Skeletal muscle cell (primary cell): ENCODE measurements around the gene ABHD1.
A peak's percentile ranks its signal among the peaks of the same experiment; 100 is the strongest.

Source experiments
- DNase-seq: peaks from one replicate; pipeline ENCODE4 v3.0.0-alpha.2; 2010; ENCODE audit warnings: low read depth
- H3K4me3 ChIP-seq: 2 replicates; pipeline ENCODE4 v1.5.1; 2011; ENCODE audit warnings: low read depth, mild to moderate bottlenecking, control low read depth, low read length, moderate library complexity

ABHD1 gene

DNA sequence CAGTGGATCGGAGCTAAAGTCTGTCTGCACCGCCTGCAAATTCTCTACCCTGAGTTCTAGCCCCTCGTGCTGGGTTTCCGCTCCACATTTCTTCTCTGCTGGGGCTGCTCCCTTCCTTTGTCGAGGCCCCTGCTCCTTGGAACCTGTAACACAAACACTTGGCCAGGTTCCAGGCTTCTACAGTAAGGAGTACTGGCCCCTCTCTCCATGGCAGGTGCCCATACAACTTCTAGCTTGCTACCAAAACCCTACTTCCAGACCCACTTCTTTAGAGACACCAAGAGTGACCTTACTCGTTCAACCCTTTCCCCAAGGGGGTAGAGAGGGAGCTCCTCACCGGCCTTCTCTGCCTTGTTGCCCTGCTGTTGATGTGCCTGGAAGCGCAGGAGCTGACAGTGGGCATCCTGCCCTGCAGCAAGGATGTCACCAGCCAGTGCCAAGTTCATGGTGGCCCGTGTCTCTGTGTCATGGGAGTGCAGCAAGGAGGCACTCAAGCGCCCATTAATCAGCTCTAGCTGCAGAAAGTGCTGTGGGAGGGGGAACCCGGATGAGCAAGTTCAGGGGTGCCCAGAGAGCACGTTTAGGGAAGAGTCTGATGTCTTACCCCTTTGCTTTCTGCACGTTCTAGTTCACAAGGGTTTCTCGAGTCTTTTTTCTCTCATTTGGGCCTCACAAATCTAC lies 9.7 kb downstream of the ABHD1 start:
- DNase-seq, result no peak
- peak overlapping the region; percentile 82 for H3K4me3 ChIP-seq

DNA sequence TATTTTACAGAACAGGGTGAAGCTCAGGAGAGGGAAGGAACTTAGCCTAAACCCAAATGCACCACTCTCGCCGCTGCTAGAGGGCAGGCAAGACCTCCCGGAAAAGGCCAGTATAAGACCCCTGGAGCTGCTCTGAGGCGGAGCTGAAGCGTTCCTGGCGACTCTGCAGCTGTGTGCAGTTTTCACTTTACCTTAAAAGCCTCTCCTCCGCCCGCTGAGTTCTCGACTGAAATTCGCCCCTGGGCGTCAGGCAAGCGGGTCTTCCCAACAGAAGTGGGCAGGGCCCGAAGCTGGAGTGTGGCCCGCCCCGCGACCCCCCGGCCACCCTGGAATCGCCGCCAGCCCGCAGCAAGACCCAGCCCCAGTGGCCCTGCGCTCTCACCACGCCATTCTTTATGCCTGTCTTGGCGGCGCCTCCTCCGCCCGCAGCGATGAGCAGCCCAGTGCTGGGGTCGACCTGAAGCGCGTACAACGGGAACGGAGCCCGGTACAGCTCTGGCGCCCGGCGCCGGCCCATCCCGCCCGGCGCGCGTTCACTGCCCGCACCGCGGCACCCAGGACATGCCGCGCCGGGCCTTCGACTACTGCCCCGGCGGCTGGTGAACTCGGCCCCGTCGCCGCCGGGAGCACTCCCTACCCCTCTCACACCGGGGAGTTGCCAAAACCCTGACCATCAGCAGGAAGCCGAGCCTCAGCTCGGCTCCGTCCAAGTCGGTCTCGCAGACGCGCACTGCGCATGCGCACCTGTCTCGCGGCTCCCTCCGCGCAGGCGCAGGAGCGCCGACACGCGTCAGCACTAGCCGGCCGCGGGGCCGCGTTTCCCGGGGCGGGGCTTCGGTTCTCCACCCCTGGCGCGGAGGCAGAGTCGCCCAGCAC lies 10.5 kb downstream of the ABHD1 start, which contains the start of gene PREB:
TSS of gene PREB (minus strand) at position 732 of the 876 bp plus-strand sequence. CDS start at position 517, 215 bp downstream.
- DNase-seq, result peak; percentile 78
- peak within 1 kb of the TSS; percentile 82 for H3K4me3 ChIP-seq

DNA sequence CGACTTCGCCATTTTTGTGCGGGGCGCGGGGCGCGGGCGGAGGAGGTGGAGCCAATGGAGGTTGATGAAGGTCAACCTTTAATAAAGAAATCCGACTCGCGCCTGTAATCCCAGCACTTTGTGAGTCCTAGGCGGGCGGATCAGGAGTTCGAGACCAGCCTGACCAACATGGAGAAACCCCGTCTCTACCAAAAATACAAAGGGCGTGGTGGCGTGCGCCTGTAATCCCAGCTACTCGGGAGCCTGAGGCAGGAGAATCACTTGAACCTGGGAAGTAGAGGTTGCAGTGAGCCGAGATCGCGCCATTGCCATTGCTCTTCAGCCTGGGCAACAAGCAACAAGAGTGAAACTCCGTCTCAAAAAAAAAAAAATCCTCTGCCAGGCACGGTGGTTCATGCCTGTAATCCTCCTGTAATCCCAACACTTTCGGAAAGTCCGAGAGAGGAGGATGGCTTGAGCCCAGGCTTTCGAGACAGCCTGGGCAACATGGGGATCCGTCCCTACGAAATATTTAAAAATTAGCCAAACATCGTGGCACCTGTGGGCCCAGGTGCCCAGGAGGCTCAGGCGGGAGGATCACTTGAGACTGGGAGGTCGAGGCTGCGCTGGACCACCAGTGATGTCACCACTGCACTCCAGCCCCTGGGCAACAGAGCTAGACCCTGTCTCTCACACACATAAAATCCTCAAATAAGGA lies 11.3 kb downstream of the ABHD1 start:
- H3K4me3 ChIP-seq, result peak overlapping the region; percentile 11
- no peak for DNase-seq

DNA sequence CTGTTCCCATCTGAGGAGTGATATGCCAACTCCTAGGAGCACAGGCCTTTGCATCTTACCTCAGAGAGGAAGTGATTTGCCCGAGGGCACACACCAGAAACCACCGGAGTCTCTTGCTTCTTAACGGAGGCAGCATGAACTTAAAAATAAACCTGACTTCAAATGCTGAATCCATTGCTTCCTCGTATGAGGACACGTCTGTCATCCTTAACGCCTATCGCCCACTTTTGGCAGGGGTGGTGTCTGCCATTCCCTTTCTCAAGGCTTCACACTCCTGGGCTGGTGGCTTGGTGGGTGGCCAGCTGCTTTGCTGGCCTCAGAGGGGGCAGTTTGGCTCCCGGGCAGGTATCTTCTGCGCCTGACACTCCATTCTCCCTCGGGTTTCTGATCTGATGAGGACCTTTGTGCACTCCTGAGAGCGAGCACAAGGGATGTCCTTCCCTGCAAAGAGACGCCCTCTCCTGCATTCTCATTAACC lies 11.9 kb downstream of the ABHD1 start:
- no peak for DNase-seq

DNA sequence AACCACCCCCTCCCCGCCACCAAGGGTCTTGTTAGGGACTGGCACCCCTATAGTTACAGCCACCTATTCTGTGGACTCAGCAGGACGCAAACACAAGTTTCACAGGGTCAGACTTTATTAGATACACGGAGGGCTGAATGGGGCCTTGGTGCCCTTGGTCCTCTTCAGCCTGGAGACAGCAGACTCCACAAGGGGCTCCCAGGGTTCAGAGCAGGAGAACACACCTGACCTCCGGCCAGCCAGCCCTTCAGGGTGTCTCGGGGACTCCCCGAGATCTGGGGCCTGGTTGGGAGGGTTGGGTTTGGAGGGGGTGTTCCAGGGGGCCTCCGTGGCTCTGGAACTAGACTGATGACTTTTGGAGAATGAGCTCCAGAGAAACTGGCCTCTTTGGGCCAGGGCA lies 13.1 kb downstream of the ABHD1 start:
- H3K4me3 ChIP-seq, result no peak overlapping the region
- no peak for DNase-seq

More for the DNA sequence above, 11.9 kb downstream of the ABHD1 start:
- no peak overlapping the region for H3K4me3 ChIP-seq

DNA sequence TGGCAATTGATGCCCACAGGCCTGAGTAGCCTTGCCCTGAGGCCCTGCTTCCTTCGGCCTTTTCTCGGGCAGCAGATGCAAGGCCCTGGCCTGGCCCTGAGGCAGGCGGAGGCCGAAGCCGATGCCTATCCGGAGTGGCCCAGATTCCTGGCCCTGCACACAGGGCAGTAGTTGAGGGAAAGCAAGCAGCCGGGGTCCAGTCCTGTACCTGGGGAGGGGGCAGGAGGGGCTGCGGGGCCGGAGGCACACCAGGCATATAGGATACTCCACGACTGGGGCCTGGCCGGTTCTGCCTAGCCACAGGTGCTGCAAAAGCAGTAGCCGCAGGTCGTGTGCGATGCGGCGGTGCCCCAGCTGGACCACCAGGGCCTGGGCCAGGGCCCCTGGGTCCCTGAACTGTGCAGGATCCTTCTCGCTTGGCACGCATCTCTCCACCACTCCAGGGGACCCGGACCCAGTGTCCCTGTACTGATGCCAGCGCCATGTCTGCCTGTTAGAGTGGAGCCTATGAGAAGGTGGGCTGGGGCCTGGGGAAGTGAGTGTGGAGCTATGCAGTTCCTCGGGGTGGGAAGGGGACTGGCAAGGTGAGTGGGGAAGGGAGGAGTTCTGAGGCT lies 13.8 kb downstream of the ABHD1 start:
- DNase-seq, result no peak
- H3K4me3 ChIP-seq, result no peak overlapping the region

DNA sequence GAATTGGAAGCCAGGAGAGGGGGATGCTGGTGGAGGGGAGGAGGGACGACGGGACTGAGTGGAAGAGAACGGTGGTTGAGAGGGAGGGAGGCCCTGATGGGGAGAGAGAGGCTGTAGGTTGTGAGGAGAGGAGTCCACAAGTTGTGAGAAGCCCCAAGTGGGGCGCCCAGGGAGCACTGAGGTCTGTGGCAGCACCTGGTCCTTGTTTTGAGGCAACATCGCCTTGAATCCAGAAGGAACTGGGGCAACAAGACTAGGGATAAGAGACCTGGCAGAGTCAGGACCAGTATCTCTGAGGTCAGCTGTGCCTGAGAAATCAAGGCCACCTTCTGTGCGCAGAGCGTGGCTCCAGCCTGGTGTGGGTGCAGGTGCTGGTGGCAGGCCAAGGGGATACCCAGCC lies 14.5 kb downstream of the ABHD1 start:
- no peak overlapping the region for H3K4me3 ChIP-seq
- DNase-seq, result no peak

DNA sequence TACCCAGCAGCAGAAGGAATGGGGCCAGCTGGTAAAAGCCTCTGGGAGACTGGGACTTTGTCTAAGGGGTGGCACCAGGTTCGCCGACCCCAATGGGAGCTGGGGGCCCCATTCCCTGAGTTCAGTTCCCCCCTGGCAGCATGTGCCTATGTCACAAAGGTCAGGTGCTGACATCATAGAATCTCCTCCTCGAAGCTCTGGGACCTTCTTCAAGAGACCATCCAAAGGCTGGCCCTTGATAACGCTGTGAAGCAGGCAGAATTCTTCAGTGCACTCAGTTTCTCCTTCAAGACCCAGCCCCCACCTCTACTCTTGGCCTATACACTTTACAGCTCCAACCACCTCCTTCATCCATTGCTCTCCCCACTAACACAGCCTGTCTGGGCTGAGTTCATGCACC lies 15.7 kb downstream of the ABHD1 start, which contains the start of gene PRR30:
TSS of gene PRR30 (minus strand) at position 101 of the 400 bp plus-strand sequence. CDS start 1,081 bp downstream, outside the sequence.
- no peak within 1 kb of the TSS for H3K4me3 ChIP-seq
- no peak for DNase-seq

DNA sequence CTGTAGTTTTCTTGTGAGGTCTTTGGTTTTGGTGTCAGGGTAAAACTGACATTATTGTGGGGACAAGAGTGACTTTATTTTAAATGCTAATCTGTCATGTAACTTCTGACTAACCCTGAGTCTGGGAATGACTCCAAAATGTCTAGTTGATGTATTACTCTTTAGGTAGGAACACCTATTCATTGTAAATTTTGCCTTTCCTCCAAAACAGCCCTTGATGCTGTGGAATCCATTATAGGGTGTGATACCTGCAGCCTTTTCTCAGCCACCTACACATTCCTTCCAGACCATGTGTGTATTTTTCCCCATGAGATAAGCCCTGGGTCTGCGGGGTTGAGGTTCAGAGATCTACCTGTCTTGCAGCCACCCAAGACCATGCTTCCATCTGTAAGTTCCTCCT lies 19.7 kb downstream of the ABHD1 start:
- H3K4me3 ChIP-seq, result no peak overlapping the region
- no peak for DNase-seq

DNA sequence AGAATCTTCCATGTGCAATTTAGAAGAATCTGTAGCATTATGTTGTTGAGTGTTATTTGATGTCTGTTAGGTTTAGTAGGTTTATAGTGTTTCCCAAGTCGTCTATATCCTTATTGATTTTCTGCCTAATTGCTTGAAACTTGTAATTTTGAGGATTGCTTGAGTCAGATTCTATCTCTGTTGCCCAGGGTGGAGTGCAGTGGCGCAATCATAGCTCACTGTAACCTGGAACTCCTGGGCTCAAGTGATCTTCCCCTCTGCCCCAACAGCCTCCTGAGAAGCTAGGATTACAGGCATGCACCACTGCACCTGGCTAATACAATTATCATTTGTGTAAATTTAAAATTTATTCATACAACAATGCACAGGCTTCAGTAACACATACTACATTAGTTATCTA lies 22.1 kb downstream of the ABHD1 start:
- H3K4me3 ChIP-seq, result no peak overlapping the region

DNA sequence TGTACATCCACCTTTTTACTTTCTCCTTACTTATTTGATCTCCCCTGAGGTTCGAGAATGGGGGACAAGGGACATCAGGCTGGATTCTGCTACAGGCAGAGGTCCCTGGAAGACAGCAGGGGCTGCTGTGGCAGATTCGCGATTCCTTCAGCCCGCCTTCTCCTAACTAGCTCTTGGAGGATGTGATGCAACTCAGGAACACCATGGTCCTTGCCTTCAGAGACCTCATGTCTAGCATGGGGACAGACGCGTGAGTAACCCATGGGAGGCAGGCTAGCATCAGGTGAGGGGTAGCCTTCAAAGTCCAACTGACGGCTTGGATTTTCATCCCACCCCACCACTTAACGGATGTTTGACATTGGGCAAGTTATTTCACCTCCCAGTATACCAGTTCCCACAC lies 24.3 kb downstream of the ABHD1 start:
- no peak for DNase-seq
- no peak overlapping the region for H3K4me3 ChIP-seq

More for the DNA sequence above, 22.1 kb downstream of the ABHD1 start:
- no peak for DNase-seq

DNA sequence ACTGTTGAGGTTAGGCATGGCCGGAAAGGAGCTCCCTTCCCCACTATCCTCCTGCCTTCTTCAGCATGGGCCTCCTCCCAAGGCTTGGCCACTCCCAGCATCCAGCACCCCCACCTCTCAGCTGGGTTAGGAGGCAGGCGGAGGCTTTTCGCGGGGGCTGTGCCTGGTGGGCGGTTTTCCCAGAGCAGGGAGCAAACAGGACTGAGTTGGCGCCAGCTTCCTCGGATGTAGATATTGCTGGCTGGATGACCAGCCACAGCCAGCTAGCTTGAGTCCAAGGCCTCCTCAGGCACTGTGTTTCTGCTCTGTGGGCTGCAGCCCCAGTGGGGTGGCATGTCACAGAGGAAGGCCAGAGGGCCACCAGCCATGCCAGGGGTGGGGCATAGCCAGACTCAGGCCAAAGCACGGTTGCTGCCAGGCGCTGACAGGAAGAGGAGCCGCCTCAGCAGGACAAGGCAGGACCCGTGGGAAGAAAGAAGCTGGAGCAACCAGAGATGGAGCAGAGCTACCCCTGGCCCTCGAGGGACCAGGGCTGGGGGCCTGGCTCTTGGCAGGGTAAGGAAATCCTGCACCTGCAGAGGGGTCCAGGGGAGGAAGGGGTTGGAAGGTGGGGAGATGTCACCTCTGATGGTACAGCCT lies 25.3 kb downstream of the ABHD1 start, which contains the start of gene TCF23:
TSS of gene TCF23 (plus strand) at position 204 of the 639 bp plus-strand sequence. CDS start at position 334, 130 bp downstream.
- no peak within 1 kb of the TSS for H3K4me3 ChIP-seq
- DNase-seq, result no peak

DNA sequence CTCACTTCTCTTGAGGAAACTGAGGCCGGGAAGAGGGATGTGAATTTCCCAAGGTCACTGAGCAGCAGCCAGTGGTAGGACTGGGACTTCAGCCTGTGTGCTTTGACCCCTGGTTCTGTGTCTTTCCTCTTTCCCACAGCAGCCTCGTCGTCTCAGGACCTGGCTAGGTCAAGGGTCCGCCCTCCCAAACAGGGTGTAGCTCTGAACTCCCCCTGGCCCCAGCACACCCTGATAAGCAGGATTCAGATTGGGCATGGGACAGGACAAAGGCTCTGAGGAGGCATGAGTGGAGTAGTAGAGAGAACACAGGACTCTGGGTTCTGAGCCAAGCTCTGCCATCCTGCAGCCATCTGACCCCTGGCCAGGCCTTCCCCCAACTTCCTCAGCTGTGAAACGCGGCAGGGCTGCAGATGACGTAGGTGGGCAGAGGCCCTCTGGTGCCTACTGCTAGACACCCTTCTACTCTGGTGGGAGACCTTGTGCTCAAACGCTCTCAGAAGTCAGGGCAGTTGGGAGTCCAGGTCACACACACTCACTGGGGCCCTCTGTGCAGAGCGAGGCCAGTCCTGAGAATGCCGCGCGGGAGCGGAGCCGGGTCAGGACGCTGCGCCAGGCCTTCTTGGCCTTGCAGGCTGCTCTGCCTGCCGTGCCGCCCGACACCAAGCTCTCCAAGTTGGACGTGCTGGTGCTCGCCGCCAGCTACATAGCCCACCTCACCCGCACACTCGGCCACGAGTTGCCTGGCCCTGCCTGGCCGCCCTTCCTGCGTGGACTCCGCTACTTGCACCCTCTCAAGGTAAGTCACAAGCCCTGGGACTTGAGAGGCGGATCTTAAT lies 26.2 kb downstream of the ABHD1 start:
- H3K4me3 ChIP-seq, result no peak overlapping the region
- no peak for DNase-seq

DNA sequence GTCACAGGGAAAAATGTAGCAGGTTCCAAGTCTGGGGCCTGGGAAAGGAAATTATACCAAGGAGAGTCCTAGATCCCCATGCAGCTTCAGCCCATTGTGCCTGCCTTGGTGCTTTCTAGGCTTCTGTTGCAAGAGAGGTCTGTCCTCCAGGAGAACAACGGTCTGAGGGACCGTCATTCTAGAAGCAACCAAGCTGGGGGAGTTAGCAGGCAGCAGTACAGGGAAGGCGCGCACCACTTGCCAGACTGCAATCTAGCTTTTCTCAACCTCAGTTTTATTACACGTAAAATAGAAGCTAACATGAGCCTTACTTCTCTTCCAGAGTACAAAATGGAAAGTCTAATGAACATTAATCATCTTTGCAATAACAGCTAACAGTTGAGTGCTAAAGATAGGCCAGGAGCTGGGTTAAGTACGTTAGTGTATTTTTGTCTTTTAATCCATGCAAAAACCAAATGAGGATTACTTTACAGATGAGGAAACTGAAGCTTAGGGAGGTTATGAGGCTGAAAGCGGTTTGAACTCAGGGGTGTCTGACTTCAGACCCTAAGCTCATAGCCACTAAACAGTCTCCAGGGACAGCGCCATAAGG lies 27.1 kb downstream of the ABHD1 start:
- DNase-seq, result no peak
- H3K4me3 ChIP-seq, result no peak overlapping the region

DNA sequence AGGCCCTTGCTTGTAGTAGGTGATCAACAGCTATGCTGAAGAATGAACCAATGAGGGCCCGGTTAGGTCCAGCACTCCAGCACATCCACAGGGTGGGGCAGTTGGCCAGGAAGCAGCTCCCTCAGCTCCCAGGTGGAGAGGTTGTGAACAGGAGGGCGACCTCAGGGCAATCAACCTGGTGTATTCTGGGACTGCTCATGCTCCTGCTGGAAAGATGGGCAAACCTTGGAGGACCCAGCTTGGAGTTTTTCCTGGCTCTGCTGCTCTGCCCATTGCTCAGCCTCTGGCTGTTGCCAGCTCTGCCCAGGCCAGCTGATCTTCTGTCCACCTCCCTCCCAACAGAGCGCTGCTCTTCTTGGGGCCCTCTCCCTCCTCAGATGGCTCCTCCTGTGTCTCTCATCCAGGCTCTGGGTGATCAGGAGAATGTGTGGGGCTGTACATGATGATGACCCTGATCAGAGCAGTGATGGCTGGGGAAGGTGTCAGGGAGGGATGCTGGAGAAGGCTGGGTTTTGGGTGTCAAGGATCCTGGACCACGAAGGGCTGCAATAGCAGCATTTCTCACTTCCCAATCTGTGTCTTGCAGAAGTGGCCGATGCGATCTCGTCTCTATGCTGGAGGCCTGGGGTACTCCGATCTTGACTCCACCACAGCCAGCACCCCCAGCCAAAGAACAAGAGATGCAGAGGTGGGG lies 28.6 kb downstream of the ABHD1 start:
- no peak for DNase-seq

DNA sequence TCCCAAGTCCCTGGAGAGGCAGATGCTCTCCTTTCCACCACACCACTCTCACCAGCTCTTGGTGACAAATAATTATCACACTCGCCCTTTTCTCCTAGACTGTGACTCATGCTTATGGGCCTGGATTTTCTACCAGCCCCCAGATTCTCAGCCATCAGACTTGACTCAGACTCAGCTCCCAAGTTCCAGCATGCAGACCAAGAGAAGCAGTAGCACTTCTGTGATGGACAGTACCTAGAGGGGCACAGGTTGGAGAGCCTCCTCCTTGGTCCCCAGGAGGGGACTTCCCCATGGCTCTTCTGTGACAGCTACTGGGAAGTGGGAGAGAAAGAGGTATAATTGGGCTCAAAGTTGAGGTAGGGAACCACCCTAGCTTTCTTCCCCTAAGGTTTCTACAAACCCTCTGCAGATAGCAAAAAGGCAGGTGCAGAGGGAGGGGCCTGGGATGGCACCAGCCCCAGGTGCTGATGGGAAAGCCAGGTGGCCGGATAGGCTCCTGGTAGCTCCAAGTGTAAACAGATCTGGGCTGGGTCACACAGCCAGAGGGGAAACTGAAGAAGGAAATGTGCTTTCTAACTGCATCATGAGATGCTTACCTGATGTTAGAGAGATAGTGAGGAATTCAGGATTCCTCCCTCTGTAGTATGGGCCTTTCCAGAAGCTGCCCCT lies 29.3 kb downstream of the ABHD1 start:
- no peak for DNase-seq
- no peak overlapping the region for H3K4me3 ChIP-seq

More for the DNA sequence above, 28.6 kb downstream of the ABHD1 start:
- H3K4me3 ChIP-seq, result no peak overlapping the region

DNA sequence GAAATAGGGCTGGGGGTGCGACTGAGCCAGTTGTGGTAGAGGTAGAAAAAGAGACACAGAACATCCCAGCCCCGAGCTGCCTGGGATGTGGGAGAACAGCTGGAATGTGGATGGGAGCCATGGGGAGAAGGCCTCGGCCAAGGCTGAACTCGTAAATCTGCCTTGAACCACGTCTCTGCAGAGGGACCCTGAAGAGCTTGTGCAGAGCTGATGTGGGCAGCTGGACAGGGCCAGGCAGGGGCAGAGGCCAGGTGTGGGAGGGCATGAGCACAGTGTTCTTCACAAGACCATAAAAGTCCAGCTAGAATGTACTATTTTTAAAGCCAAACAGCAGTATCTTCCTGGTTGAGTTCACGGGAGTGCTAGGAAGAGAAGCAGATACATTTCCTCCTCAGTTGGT lies 30.9 kb downstream of the ABHD1 start:
- no peak for DNase-seq
- H3K4me3 ChIP-seq, result no peak overlapping the region
